Activated CD4-positive, alpha-beta T cell treated with anti-CD3 and anti-CD28 coated beads, Interleukin-2, amount 50 U/mL, for 4 hours (primary cell): ENCODE data around the gene SLC46A1.

ENCODE experiments used
- DNase-seq, 2 experiments: peaks; one replicate each; pipeline ENCODE4 v3.0.0-alpha.2; 2020

Gene SLC46A1

DNA sequence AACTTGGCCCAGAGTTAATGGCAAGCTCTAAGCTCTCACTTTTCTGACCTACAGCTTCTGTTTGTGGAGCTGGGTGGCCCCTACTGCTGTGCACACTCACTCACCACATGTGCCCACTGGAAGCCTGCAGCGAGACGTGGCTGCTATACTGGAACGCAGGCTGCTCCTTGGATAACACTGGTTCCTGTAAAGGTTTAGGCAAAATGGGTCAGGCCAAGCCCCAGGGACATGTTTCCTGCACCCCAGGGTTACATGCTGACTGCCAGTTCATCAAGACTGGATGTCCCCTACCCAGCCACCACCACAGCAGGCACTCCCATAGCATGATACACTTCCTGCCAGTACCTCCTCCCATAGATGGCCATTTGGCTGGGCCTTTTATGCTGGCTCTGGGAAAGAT lies 57.0 kb downstream of the SLC46A1 start:
- no peak for DNase-seq

- DNase-seq: no peak
Measured at GRCh38 chr17:28347261-28347891, 58.6 kb downstream of the SLC46A1 start.

DNA sequence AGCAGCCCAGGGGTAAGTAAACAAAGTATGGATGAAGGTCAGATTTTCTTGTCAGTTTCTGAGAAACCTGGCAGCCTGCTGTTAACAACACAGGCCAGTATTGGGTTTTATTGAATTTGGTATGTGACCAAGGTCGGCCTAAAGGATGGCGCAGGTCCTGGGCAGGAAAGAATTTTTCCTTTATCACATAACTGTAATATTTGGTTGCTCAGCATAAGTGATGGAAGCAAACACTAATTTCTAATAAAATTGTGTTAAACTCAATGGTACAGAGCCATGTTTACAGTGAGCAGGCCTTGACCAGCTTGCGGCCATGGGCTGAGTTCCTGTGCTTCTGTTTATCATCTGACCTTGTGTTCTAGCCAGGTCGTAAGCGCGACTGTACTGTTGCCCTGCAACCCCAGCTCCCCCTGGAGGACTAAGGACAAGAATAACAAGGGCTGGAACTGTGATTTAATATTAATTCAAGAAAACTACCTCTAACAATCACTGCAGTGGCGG lies 59.2 kb downstream of the SLC46A1 start:
- DNase-seq: no peak

GRCh38 chr17:28346199-28346580 lies 59.8 kb downstream of the SLC46A1 start:
- no peak for DNase-seq

DNA sequence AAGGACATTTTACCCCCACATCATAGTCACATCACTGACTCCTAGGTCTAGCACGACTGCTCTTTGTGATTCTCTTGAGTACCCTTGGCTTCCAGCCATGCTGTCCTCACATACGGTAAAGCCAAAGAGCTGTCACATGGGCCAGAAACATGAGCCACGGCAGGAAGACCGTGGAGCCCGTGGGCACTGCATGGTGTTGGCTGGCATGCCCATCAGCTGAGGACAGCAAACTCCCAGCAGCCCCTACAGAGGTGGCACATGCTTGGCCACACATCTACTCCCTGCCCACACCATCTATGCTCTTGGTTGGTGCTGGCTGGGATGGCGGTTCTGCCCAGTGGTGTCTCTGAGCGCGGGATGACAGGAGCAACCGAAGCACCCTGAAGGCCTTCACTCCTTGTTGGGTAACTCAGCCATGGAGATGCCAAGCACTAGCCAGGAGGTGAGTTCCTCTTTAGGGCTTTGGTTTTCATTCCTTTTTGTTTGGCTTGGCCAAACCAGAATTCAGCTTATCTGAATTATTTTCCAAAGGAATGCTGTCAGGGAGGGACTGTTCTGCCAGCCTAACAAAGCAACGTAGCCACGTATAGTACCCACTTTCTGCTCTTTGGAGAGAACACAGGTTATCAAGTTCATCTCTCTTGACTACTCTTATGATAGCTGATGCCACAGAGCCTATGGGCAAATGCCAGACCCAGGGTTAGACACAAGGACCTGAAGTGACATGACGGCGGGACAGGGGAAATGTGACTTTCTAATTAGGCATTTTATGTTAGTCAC lies 60.4 kb downstream of the SLC46A1 start:
- no peak for DNase-seq
